Prostate gland (tissue), 2 donors: ENCODE results near the gene GMDS. TPM values are rescaled to one million over a fixed set of nuclear protein-coding genes. Genes with fewer than 3 reads are reported as not detected.

Source experiments
- DNase-seq: peaks from one replicate; pipeline ENCODE4 v3.0.0-alpha.2; 2019; ENCODE audit warnings: low spot score
- H3K27ac ChIP-seq, 2 donors: fragments of 200-600 bp; sonication (generic); 2 replicates each; pipeline ENCODE4 v1.5.1; 2017 to 2019
- H3K27me3 ChIP-seq: fragments of 200-600 bp; sonication (generic); replicated peaks from 2 replicates; pipeline ENCODE4 v1.5.1; 2019; ENCODE audit not compliant: insufficient read depth
- H3K36me3 ChIP-seq, 2 donors: fragments of 200-600 bp; sonication (generic); 1 replicate in 1 of 2; 2 replicates in 1 of 2; pipeline versions ENCODE4 v1.5.1 to v1.8.1; 2017 to 2019
- H3K4me1 ChIP-seq: fragments of 200-600 bp; sonication (generic); replicated peaks from 2 replicates; pipeline ENCODE4 v1.5.1; 2019
- H3K4me3 ChIP-seq, 2 donors: fragments of 200-600 bp; sonication (generic); 2 replicates each; pipeline ENCODE4 v1.5.1; 2017 to 2019
- H3K9me3 ChIP-seq: fragments of 200-600 bp; sonication (generic); 2 replicates; pipeline ENCODE4 v1.5.1; 2017
- POLR2A ChIP-seq: fragments of 450-650 bp; IDR thresholded peaks from one replicate; pipeline ENCODE4 v1.6.1; 2016; ENCODE audit warnings: antibody characterized with exemption, mild to moderate bottlenecking
- POLR2AphosphoS5 ChIP-seq: sonication (generic); formaldehyde crosslinking; IDR thresholded peaks from one replicate; pipeline ENCODE4 v1.6.1; 2017; ENCODE audit warnings: antibody characterized with exemption
- WGBS: methylation state at CpG from one replicate; pipeline ENCODE4 v1.1.5; 2018; 5-methylcytosine and 5-hydroxymethylcytosine counted together
- intact Hi-C: fragments of 100-400 bp; cut with DNase I; formaldehyde crosslinking; loops from one replicate; pipeline ENCODE4 v1.14.2; 2022
- total RNA-seq, 2 donors: library from RNA; depleted of rRNA; stranded (reverse); fragments of >200 nt; gene quantifications; one replicate each; pipeline ENCODE4 v1.1.0, GENCODE V29; 2016
- TF ChIP-seq, protein P1 (sequence below), 4 experiments: fragments of 200-600 bp in 2 of 4; fragments of 450-650 bp in 2 of 4; sonication (generic) in 2 of 4; IDR thresholded peaks; 1 replicate in 3 of 4; 2 replicates in 1 of 4; pipeline ENCODE4 v1.5.1; 2016 to 2019; ENCODE audit warnings: antibody characterized with exemption in 4 of 4, mild to moderate bottlenecking in 2 of 4, moderate library complexity in 2 of 4

Gene GMDS
- total RNA-seq, 2 donors from 2014 or later: 24.9 to 29.9 TPM

DNA sequence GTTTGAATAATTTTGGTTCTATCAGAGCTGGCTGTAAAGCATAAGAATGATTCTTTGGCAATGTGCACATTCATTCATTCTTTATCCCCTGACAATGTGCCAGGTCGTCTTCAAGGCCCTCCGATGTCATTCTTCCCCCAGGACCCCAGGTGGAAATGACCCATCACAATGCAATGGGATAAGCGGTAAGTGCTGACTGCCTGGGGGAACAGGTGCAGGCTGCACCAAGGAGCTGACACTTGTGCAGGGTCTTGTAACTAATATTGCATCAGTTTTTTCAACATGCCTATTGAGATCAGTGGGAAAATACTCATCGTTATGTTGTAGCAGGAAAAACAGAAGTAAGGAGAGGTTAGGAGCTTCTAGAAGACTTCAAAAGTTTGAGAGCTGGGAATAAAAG is 530.1 kb downstream of the GMDS start:
- DNase-seq: no peak
- no peak overlapping the region for H3K4me3 ChIP-seq
- H3K4me1 ChIP-seq: no peaks in the 10 kb centered on the region
- H3K36me3 ChIP-seq: no peaks in the 10 kb centered on the region
- TF ChIP-seq POLR2AphosphoS5 (no peak), POLR2A (no peak)
- TF ChIP-seq, protein P1, sequence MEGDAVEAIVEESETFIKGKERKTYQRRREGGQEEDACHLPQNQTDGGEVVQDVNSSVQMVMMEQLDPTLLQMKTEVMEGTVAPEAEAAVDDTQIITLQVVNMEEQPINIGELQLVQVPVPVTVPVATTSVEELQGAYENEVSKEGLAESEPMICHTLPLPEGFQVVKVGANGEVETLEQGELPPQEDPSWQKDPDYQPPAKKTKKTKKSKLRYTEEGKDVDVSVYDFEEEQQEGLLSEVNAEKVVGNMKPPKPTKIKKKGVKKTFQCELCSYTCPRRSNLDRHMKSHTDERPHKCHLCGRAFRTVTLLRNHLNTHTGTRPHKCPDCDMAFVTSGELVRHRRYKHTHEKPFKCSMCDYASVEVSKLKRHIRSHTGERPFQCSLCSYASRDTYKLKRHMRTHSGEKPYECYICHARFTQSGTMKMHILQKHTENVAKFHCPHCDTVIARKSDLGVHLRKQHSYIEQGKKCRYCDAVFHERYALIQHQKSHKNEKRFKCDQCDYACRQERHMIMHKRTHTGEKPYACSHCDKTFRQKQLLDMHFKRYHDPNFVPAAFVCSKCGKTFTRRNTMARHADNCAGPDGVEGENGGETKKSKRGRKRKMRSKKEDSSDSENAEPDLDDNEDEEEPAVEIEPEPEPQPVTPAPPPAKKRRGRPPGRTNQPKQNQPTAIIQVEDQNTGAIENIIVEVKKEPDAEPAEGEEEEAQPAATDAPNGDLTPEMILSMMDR (IDR thresholded peaks at IDR 0.05): no peak
- no peaks in the 10 kb centered on the region for H3K27me3 ChIP-seq
- 90% methylated on average over 4 of the region's 4 CpGs for WGBS
- no peaks in the 10 kb centered on the region for H3K9me3 ChIP-seq
- intact Hi-C loops: no loop called here
- H3K27ac ChIP-seq: no peak overlapping the region

DNA sequence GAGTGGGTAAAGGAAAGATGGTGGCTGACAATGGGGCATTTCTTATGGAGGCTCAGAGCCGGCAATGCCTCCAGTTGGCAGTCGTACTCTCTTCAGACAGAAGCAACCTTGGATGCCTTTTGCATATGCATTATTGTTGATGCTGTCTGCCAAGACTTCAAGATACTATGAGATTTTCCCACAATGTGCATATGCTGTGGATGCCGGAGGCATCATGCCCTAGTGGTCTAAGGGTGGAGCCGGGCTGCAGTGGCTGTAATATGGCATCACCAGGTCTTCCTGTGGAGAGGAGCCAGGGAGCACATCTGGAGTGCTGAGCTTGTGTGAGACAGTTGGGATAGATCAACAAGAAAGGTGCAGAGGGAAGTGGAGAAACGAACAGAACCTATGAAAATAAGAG is 530.8 kb downstream of the GMDS start:
- 95% methylated on average over 5 of the region's 5 CpGs for WGBS
- no peaks in the 10 kb centered on the region for H3K27me3 ChIP-seq
- no peak for DNase-seq
- TF ChIP-seq POLR2AphosphoS5 (no peak), POLR2A (no peak)
- TF ChIP-seq, protein P1 (IDR thresholded peaks at IDR 0.05): no peak
- intact Hi-C loops: no loop called here
- no peaks in the 10 kb centered on the region for H3K9me3 ChIP-seq
- H3K4me3 ChIP-seq: no peak overlapping the region
- H3K36me3 ChIP-seq: no peaks in the 10 kb centered on the region
- H3K27ac ChIP-seq: no peak overlapping the region
- H3K4me1 ChIP-seq: no peaks in the 10 kb centered on the region

DNA sequence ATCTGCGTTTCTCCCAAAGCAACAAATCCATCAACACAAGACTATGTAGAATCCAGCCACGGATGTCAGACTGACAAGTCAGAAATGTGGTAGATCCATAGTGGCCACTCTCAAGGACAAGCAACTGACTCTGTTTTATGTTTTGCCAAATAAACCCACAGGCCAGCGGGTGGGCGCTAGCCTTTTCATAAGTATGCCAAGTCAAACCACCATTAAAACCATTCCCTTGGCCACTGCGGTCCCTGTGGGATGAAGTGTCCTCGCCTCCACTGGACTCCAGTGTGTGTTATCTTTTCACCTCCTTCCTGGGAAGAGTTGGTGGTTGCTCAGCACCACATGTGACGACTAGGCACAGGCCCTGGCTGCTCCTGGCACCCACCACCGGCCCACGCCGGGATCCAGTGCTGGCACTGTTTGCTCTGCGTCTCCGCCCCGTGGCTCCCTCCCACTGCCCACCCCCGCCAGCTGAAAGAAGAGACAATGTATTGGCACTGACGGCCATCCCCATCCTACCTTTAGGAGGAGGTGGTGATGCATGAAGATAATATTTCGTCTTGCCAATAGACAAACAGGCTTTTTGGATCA is 532.3 kb downstream of the GMDS start:
- no peak for TF ChIP-seq POLR2A
- TF ChIP-seq POLR2AphosphoS5: no peak
- TF ChIP-seq, protein P1 (IDR thresholded peaks at IDR 0.05): no peak
- Histone ChIP-seq H3K27me3 (no peaks in the 10 kb centered on the region), H3K4me1 (no peaks in the 10 kb centered on the region), H3K27ac (no peak overlapping the region), H3K9me3 (no peaks in the 10 kb centered on the region), H3K4me3 (no peak overlapping the region), H3K36me3 (no peaks in the 10 kb centered on the region)
- DNase-seq: no peak
- intact Hi-C loops: no loop called here
- 66% methylated on average over 16 of the region's 16 CpGs for WGBS

DNA sequence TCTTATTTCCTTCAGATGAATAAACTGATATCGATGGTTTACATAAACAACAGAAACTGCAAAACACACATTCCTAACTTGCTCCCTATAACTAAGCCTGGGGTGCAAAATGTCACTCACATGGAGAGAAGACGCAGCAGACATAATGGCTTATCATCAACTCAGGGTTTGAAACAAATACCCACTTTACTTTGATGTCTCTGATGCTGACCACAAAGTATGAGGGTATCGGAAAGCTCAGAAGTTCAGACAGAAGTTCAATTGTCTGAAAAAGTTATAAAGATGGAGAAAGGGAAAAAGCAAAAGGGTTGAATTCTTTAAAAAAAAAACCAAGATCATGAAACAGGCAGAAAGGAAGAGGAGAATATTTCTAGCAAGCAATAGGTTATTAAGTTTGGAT is 533.0 kb downstream of the GMDS start:
- no peaks in the 10 kb centered on the region for H3K27me3 ChIP-seq
- WGBS: 89% methylated on average over 3 of the region's 3 CpGs
- H3K36me3 ChIP-seq: no peaks in the 10 kb centered on the region
- intact Hi-C loops: no loop called here
- DNase-seq: no peak
- H3K4me3 ChIP-seq: no peak overlapping the region
- no peaks in the 10 kb centered on the region for H3K4me1 ChIP-seq
- no peak overlapping the region for H3K27ac ChIP-seq
- no peaks in the 10 kb centered on the region for H3K9me3 ChIP-seq
- TF ChIP-seq POLR2AphosphoS5: no peak
- TF ChIP-seq, protein P1 (IDR thresholded peaks at IDR 0.05): no peak
- no peak for TF ChIP-seq POLR2A

DNA sequence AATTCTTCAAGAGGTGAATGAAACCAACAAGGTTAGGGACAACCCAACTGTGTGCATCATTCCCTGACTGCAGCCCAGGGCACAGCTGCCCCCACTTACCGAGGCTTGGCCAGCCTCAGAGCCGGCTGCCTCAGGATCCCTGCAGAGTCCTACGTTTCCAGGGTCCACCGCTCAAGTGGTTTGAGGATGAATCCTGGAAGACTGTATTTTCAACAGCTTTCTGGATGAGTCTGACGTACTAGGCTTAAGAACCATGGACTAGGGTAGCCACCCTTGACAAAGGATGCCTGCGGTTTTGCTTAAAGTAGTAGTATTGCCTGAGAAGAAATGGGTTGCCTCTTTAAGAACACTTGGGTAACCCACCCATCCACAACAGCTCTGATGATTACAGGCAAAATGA is 534.3 kb downstream of the GMDS start:
- intact Hi-C loops: no loop called here
- H3K27ac ChIP-seq: no peak overlapping the region
- no peak overlapping the region for H3K4me3 ChIP-seq
- no peaks in the 10 kb centered on the region for H3K9me3 ChIP-seq
- TF ChIP-seq, protein P1 (IDR thresholded peaks at IDR 0.05): no peak
- TF ChIP-seq POLR2AphosphoS5: no peak
- no peaks in the 10 kb centered on the region for H3K27me3 ChIP-seq
- no peaks in the 10 kb centered on the region for H3K36me3 ChIP-seq
- WGBS: 95% methylated on average over 6 of the region's 6 CpGs
- DNase-seq: no peak
- H3K4me1 ChIP-seq: no peaks in the 10 kb centered on the region
